Hepatocyte (in vitro differentiated cells): ENCODE measurements around the gene SUPT7L. TPM values are rescaled to one million over a fixed set of nuclear protein-coding genes. Genes with fewer than 3 reads are reported as not detected.

ENCODE experiments used
- DNase-seq: peaks from one replicate; pipeline ENCODE4 v3.0.0-alpha.2; 2016; ENCODE audit warnings: low spot score
- H2AFZ ChIP-seq: fragments of 200-600 bp; sonication (generic); 2 replicates; pipeline ENCODE4 v1.6.0; 2016; ENCODE audit warnings: antibody characterized with exemption, mild to moderate bottlenecking
- H3K27ac ChIP-seq: fragments of 200-600 bp; sonication (generic); 2 replicates; pipeline ENCODE4 v1.5.1; 2016; ENCODE audit warnings: mild to moderate bottlenecking
- H3K27me3 ChIP-seq: fragments of 200-600 bp; sonication (generic); 2 replicates; pipeline ENCODE4 v1.6.1; 2016
- H3K36me3 ChIP-seq: fragments of 200-600 bp; sonication (generic); replicated peaks from 2 replicates; pipeline ENCODE4 v1.5.1; 2016; ENCODE audit warnings: low read depth; ENCODE audit not compliant: insufficient read depth
- H3K4me1 ChIP-seq: fragments of 200-600 bp; sonication (generic); 2 replicates; pipeline ENCODE4 v1.5.1; 2016; ENCODE audit warnings: mild to moderate bottlenecking, moderate library complexity; ENCODE audit not compliant: insufficient read depth
- H3K4me2 ChIP-seq: fragments of 200-600 bp; sonication (generic); 2 replicates; pipeline ENCODE4 v1.6.0; 2016
- H3K4me3 ChIP-seq: fragments of 200-600 bp; sonication (generic); 2 replicates; pipeline ENCODE4 v1.5.1; 2016; ENCODE audit warnings: mild to moderate bottlenecking
- H3K79me2 ChIP-seq: fragments of 200-600 bp; sonication (generic); 2 replicates; pipeline ENCODE4 v1.6.0; 2017; ENCODE audit warnings: mild to moderate bottlenecking
- H3K9me2 ChIP-seq: fragments of 200-600 bp; sonication (generic); replicated peaks from 2 replicates; pipeline ENCODE4 v1.6.0; 2017; ENCODE audit warnings: mild to moderate bottlenecking; ENCODE audit not compliant: insufficient read depth
- H3K9me3 ChIP-seq: fragments of 200-600 bp; sonication (generic); 2 replicates; pipeline ENCODE4 v1.5.1; 2016; ENCODE audit warnings: low read depth, mild to moderate bottlenecking
- H4K20me1 ChIP-seq: fragments of 200-600 bp; sonication (generic); 2 replicates; pipeline ENCODE4 v1.6.0; 2016; ENCODE audit warnings: mild to moderate bottlenecking; ENCODE audit not compliant: insufficient read depth, poor library complexity, severe bottlenecking
- EZH2 ChIP-seq: fragments of 200-600 bp; sonication (generic); IDR thresholded peaks from 2 replicates; pipeline ENCODE4 v1.6.1; 2016; ENCODE audit warnings: antibody characterized with exemption, mild to moderate bottlenecking, borderline replicate concordance
- EZH2phosphoT487 ChIP-seq: fragments of 200-600 bp; sonication (generic); IDR thresholded peaks from one replicate; pipeline ENCODE4 v1.6.1; 2018; ENCODE audit warnings: antibody characterized with exemption, mild to moderate bottlenecking, low read depth, moderate library complexity; ENCODE audit not compliant: unreplicated experiment, severe bottlenecking
- WGBS: methylation state at CpG from one replicate; pipeline ENCODE4 v1.1.6; 2016; ENCODE audit warnings: low lambda C conversion rate; ENCODE audit errors: missing lambda C conversion rate; 5-methylcytosine and 5-hydroxymethylcytosine counted together
- polyA plus RNA-seq: library from polyadenylated mRNA; unstranded; fragments of >200 nt; fragmentation: Nextera tagmentation; extraction: Ambion mirVana; gene quantifications from 2 replicates; pipeline ENCODE4 v1.2.1, GENCODE V29; 2016
- total RNA-seq: library from RNA; depleted of rRNA; stranded (reverse); fragments of >200 nt; gene quantifications from 2 replicates; pipeline ENCODE4 v1.2.3, GENCODE V29; 2014
- TF ChIP-seq, protein P1 (sequence below): fragments of 200-600 bp; sonication (generic); IDR thresholded peaks from 2 replicates; pipeline ENCODE4 v1.5.1; 2016; ENCODE audit warnings: antibody characterized with exemption, mild to moderate bottlenecking; ENCODE audit not compliant: poor library complexity

The SUPT7L gene
- total and polyA plus RNA-seq, 2 experiments from 2014 or later: 27.3 to 43.3 TPM

- H3K27ac ChIP-seq: peak overlapping the region; percentile 83
- H3K9me2 ChIP-seq: no peaks in the 10 kb centered on the region
- peak; percentile 68 for DNase-seq
- TF ChIP-seq, protein P1, sequence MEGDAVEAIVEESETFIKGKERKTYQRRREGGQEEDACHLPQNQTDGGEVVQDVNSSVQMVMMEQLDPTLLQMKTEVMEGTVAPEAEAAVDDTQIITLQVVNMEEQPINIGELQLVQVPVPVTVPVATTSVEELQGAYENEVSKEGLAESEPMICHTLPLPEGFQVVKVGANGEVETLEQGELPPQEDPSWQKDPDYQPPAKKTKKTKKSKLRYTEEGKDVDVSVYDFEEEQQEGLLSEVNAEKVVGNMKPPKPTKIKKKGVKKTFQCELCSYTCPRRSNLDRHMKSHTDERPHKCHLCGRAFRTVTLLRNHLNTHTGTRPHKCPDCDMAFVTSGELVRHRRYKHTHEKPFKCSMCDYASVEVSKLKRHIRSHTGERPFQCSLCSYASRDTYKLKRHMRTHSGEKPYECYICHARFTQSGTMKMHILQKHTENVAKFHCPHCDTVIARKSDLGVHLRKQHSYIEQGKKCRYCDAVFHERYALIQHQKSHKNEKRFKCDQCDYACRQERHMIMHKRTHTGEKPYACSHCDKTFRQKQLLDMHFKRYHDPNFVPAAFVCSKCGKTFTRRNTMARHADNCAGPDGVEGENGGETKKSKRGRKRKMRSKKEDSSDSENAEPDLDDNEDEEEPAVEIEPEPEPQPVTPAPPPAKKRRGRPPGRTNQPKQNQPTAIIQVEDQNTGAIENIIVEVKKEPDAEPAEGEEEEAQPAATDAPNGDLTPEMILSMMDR: no peak
- no peak for TF ChIP-seq EZH2
- no peak for TF ChIP-seq EZH2phosphoT487
- H3K4me2 ChIP-seq: no peak overlapping the region
- H2AFZ ChIP-seq: no peak overlapping the region
- no peak overlapping the region for H3K4me3 ChIP-seq
- no peaks in the 10 kb centered on the region for H4K20me1 ChIP-seq
- H3K9me3 ChIP-seq: no peaks in the 10 kb centered on the region
- no peaks in the 10 kb centered on the region for H3K27me3 ChIP-seq
- no peaks in the 10 kb centered on the region for H3K79me2 ChIP-seq
- 61% methylated on average over 4 of the region's 4 CpGs for WGBS
- no peaks in the 10 kb centered on the region for H3K36me3 ChIP-seq
- H3K4me1 ChIP-seq: peaks cover 23% of the 10 kb centered on the region
Measured at GRCh38 chr2:27705851-27706622, 42.6 kb upstream of the SUPT7L start.

GRCh38 chr2:27704342-27704876, 41.0 kb upstream of the SUPT7L start:
- 94% methylated on average over 5 of the region's 5 CpGs for WGBS

GRCh38 chr2:27703638-27704341, 40.4 kb upstream of the SUPT7L start:
- H3K9me3 ChIP-seq: no peaks in the 10 kb centered on the region
- H3K9me2 ChIP-seq: no peaks in the 10 kb centered on the region
- H3K4me3 ChIP-seq: no peak overlapping the region
- H2AFZ ChIP-seq: no peak overlapping the region
- TF ChIP-seq EZH2phosphoT487: no peak
- TF ChIP-seq, protein P1: peak; percentile 96
- peak; percentile 94 for DNase-seq
- H3K4me1 ChIP-seq: peaks cover 23% of the 10 kb centered on the region
- no peaks in the 10 kb centered on the region for H3K79me2 ChIP-seq
- no peaks in the 10 kb centered on the region for H3K27me3 ChIP-seq
- no peaks in the 10 kb centered on the region for H4K20me1 ChIP-seq
- peak overlapping the region; percentile 18 for H3K4me2 ChIP-seq
- H3K27ac ChIP-seq: peak overlapping the region; percentile 75
- H3K36me3 ChIP-seq: no peaks in the 10 kb centered on the region
- 24% methylated on average over 9 of the region's 9 CpGs for WGBS

More at GRCh38 chr2:27704342-27704876, 41.0 kb upstream of the SUPT7L start:
- TF ChIP-seq EZH2 (no peak), EZH2phosphoT487 (no peak)
- TF ChIP-seq, protein P1: no peak
- no peaks in the 10 kb centered on the region for H3K36me3 ChIP-seq
- H3K4me3 ChIP-seq: no peak overlapping the region
- H3K27me3 ChIP-seq: no peaks in the 10 kb centered on the region
- H3K4me2 ChIP-seq: no peak overlapping the region
- no peaks in the 10 kb centered on the region for H3K79me2 ChIP-seq
- H3K4me1 ChIP-seq: peaks cover 23% of the 10 kb centered on the region
- no peaks in the 10 kb centered on the region for H3K9me3 ChIP-seq
- H3K9me2 ChIP-seq: no peaks in the 10 kb centered on the region
- H3K27ac ChIP-seq: peak overlapping the region; percentile 60
- DNase-seq: no peak
- no peak overlapping the region for H2AFZ ChIP-seq
- no peaks in the 10 kb centered on the region for H4K20me1 ChIP-seq
